Measurements from ENCODE around the gene SLC39A10.

- TF ChIP-seq POLR2A (IDR thresholded peaks at IDR 0.05) (no peak), CTCF (IDR thresholded peaks at IDR 0.05) (no peak)
These were observed 36.5 kb upstream of the SLC39A10 start for GRCh38 chr2:195620501-195620900.
